Body of pancreas (tissue), 4 donors: ENCODE results near the gene KLHL29.

ENCODE experiments used
- CTCF ChIP-seq, 7 experiments: fragments of 450-650 bp in 4 of 7; fragments of 200-600 bp in 3 of 7; sonication (generic) in 3 of 7; IDR thresholded peaks; one replicate each; pipeline ENCODE4 v1.5.1; 2016 to 2019; ENCODE audit warnings: antibody characterized with exemption in 7 of 7
- POLR2A ChIP-seq, 3 donors: fragments of 450-650 bp; IDR thresholded peaks; one replicate each; pipeline ENCODE4 v1.6.1; 2016; ENCODE audit warnings: antibody characterized with exemption in 3 of 3, mild to moderate bottlenecking in 2 of 3

GRCh38 chr2:23691106-23691470 is 306.1 kb downstream of the KLHL29 start:
- TF ChIP-seq CTCF (IDR thresholded peaks at IDR 0.05) (no peak), POLR2A (IDR thresholded peaks at IDR 0.05) (no peak)
